Nephron (organoid): ENCODE results near the gene SPCS3.

Experiments
- H3K27ac Mint-ChIP-seq, 3 experiments: 2 replicates each; pipeline ENCODE4 v1.8.0; 2020; ENCODE audit warnings: mixed read lengths in 3 of 3, mild to moderate bottlenecking in 2 of 3, moderate library complexity in 1 of 3
- H3K27me3 Mint-ChIP-seq: 2 replicates; pipeline ENCODE4 v1.8.0; 2021; ENCODE audit warnings: low read depth, mild to moderate bottlenecking, moderate library complexity, mixed read lengths
- H3K36me3 Mint-ChIP-seq: 2 replicates; pipeline ENCODE4 v1.8.0; 2020; ENCODE audit warnings: low read depth, mixed read lengths
- H3K4me1 Mint-ChIP-seq: 2 replicates; pipeline ENCODE4 v1.8.0; 2020; ENCODE audit warnings: mixed read lengths
- H3K4me3 Mint-ChIP-seq, 3 experiments: 2 replicates each; pipeline ENCODE4 v1.8.0; 2020; ENCODE audit warnings: mild to moderate bottlenecking in 3 of 3, mixed read lengths in 3 of 3, moderate library complexity in 2 of 3
- H3K9me3 Mint-ChIP-seq: 2 replicates; pipeline ENCODE4 v1.8.0; 2020; ENCODE audit warnings: mixed read lengths
- TF ChIP-seq, protein P1 (sequence below), 3 experiments: fragments of 200-600 bp; sonication (generic); IDR thresholded peaks; one replicate each; pipeline ENCODE4 v1.5.0; 2021; ENCODE audit warnings: antibody characterized with exemption in 3 of 3; ENCODE audit not compliant: unreplicated experiment in 3 of 3

The SPCS3 gene

DNA sequence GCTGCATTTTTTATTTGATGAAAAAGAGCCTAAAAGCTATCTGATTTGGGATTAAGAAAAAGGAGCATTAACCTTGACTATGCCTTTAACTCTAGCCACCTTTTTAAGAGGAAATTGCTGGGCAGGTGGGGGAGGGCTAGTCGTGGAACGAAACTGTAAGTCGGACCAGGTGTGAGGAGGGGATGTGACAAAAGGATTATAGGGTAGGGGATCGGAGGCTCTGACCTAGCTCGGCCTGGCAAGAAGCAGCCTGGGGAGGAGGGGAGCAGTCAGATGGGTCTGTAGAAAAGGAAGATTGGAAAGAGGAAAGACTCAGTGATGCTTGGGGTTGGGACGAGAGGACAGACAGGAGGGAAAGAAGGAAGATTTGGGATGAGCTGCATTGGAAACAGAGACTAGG, 21.1 kb upstream of the SPCS3 start:
- H3K36me3 Mint-ChIP-seq = no peaks in the 10 kb centered on the region
- no peaks in the 10 kb centered on the region for H3K27me3 Mint-ChIP-seq
- no peak overlapping the region for H3K4me3 Mint-ChIP-seq
- TF ChIP-seq, protein P1, sequence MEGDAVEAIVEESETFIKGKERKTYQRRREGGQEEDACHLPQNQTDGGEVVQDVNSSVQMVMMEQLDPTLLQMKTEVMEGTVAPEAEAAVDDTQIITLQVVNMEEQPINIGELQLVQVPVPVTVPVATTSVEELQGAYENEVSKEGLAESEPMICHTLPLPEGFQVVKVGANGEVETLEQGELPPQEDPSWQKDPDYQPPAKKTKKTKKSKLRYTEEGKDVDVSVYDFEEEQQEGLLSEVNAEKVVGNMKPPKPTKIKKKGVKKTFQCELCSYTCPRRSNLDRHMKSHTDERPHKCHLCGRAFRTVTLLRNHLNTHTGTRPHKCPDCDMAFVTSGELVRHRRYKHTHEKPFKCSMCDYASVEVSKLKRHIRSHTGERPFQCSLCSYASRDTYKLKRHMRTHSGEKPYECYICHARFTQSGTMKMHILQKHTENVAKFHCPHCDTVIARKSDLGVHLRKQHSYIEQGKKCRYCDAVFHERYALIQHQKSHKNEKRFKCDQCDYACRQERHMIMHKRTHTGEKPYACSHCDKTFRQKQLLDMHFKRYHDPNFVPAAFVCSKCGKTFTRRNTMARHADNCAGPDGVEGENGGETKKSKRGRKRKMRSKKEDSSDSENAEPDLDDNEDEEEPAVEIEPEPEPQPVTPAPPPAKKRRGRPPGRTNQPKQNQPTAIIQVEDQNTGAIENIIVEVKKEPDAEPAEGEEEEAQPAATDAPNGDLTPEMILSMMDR (IDR thresholded peaks at IDR 0.05; ENCODE audit: unreplicated experiment in 3 of 3) = no peak
- H3K9me3 Mint-ChIP-seq = no peaks in the 10 kb centered on the region
- no peaks in the 10 kb centered on the region for H3K4me1 Mint-ChIP-seq
- no peak overlapping the region for H3K27ac Mint-ChIP-seq

DNA sequence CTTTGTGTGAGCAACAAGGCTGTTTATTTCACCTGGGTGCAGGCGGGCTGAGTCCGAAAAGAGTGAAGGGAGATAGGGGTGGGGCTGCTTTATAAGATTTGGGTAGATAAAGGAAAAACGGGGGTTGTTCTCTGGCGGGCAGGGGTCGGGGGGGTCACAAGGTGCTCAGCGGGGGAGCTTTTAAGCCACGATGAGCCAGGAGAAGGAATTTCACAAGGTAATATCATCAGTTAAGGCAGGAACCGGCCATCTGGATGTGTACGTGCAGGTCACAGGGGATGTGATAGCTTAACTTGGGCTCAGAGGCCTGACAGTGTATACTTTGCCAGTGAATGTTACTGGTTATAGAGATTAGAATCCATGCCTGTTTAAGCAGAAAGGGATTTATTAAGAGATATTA, 19.7 kb upstream of the SPCS3 start:
- no peak overlapping the region for H3K4me3 Mint-ChIP-seq
- H3K4me1 Mint-ChIP-seq = no peaks in the 10 kb centered on the region
- TF ChIP-seq, protein P1 (IDR thresholded peaks at IDR 0.05; ENCODE audit: unreplicated experiment in 3 of 3) = no peak
- no peaks in the 10 kb centered on the region for H3K9me3 Mint-ChIP-seq
- no peaks in the 10 kb centered on the region for H3K36me3 Mint-ChIP-seq
- H3K27me3 Mint-ChIP-seq = peaks cover 3% of the 10 kb centered on the region
- no peak overlapping the region for H3K27ac Mint-ChIP-seq

GRCh38 chr4:176300565-176300964, 19.2 kb upstream of the SPCS3 start:
- H3K36me3 Mint-ChIP-seq = no peaks in the 10 kb centered on the region
- TF ChIP-seq, protein P1 (IDR thresholded peaks at IDR 0.05; ENCODE audit: unreplicated experiment in 3 of 3) = no peak
- no peaks in the 10 kb centered on the region for H3K4me1 Mint-ChIP-seq
- no peak overlapping the region for H3K27ac Mint-ChIP-seq
- H3K4me3 Mint-ChIP-seq = no peak overlapping the region
- H3K9me3 Mint-ChIP-seq = no peaks in the 10 kb centered on the region
- H3K27me3 Mint-ChIP-seq = peaks cover 5% of the 10 kb centered on the region

DNA sequence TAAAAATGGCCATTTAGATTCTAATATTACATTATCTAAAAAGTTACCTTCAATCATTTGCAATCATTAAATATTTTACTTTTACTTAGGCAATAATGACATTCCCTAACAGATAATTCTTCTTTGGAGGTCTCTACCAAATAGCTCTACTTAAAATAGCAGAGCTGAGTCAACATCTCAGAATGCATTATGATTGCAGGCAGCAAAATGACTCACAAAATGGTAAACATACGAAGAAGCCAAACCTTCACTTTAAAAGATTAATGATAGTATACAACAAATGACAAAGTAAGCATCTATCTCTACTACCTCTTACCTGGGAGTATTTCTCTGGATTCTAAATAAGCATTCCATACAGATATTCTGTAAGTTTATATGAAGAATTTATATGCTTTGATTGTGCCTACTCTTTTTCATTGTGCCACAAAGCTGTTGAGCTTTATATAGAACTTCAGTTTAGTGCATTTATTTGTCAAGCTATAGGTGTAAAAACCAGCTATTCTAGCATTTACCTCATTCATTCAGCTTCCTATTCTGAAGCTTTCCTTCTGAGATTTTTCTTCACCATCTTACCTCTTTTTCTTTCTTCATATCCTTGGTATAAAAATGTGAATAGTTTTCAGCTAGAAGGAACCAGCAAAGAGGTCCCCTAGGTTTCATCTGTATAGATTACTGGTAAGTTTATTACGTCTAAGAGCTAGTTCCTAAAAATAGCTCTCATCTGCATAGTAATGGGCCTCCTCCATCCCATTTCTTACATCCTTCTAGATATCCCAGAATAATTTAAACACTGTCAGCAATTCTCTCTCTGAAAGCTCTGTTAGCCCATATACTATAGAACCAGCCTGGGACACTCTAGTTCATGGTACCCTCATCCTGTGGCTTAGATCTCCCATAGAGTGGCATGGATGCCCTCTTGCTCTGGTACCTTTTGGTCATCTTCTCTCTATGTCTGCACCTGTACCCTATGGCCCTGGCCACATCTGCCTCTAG, 17.2 kb upstream of the SPCS3 start:
- TF ChIP-seq, protein P1 (IDR thresholded peaks at IDR 0.05; ENCODE audit: unreplicated experiment in 3 of 3) = no peak
- H3K27ac Mint-ChIP-seq = no peak overlapping the region

GRCh38 chr4:176303938-176304337, 15.8 kb upstream of the SPCS3 start:
- no peak overlapping the region for H3K27ac Mint-ChIP-seq
- no peak overlapping the region for H3K4me3 Mint-ChIP-seq
- H3K36me3 Mint-ChIP-seq = no peaks in the 10 kb centered on the region
- no peaks in the 10 kb centered on the region for H3K9me3 Mint-ChIP-seq
- TF ChIP-seq, protein P1 (IDR thresholded peaks at IDR 0.05; ENCODE audit: unreplicated experiment in 3 of 3) = no peak
- no peaks in the 10 kb centered on the region for H3K4me1 Mint-ChIP-seq
- H3K27me3 Mint-ChIP-seq = peaks cover 5% of the 10 kb centered on the region

More for the DNA sequence above, 17.2 kb upstream of the SPCS3 start:
- Mint-ChIP-seq H3K9me3 (no peaks in the 10 kb centered on the region), H3K4me3 (no peak overlapping the region), H3K27me3 (peaks cover 5% of the 10 kb centered on the region), H3K36me3 (no peaks in the 10 kb centered on the region), H3K4me1 (no peaks in the 10 kb centered on the region)
